H1 (cell line): ENCODE results near the gene S1PR3.

Experiments used
- BRCA1 ChIP-seq: IDR thresholded peaks from 2 replicates; pipeline ENCODE4 v1.6.1; 2012; ENCODE audit warnings: low read depth, low read length, improper control_type of control experiment
- EP300 ChIP-seq, 2 experiments: IDR thresholded peaks; 1 replicate in 1 of 2; 2 replicates in 1 of 2; pipeline ENCODE4 v1.6.1; 2011 to 2012; ENCODE audit warnings: low read depth in 2 of 2, low read length in 2 of 2, mild to moderate bottlenecking in 2 of 2, borderline replicate concordance in 1 of 2, inconsistent platforms in 1 of 2, moderate library complexity in 1 of 2
- GABPA ChIP-seq: IDR thresholded peaks from 2 replicates; pipeline ENCODE4 v1.6.1; 2011; ENCODE audit warnings: mild to moderate bottlenecking, low read length, moderate library complexity, borderline replicate concordance; ENCODE audit not compliant: insufficient read depth
- GTF2F1 ChIP-seq: IDR thresholded peaks from 2 replicates; pipeline ENCODE4 v1.6.1; 2012; ENCODE audit warnings: low read depth, low read length, improper control_type of control experiment, borderline replicate concordance
- HDAC2 ChIP-seq, 2 experiments: fragments of 300-600 bp in 1 of 2; sonication (generic) in 1 of 2; IDR thresholded peaks; 2 replicates each; pipeline ENCODE4 v1.6.1; 2011 to 2012; ENCODE audit warnings: low read depth in 2 of 2, low read length in 2 of 2, mild to moderate bottlenecking in 2 of 2, moderate library complexity in 2 of 2, borderline replicate concordance in 1 of 2, inconsistent platforms in 1 of 2
- JUND ChIP-seq: IDR thresholded peaks from 2 replicates; pipeline ENCODE4 v1.6.1; 2011; ENCODE audit warnings: mild to moderate bottlenecking, improper control_type of control experiment, low read length
- MAFK ChIP-seq: IDR thresholded peaks from 2 replicates; pipeline ENCODE4 v1.6.1; 2012; ENCODE audit warnings: low read depth, mild to moderate bottlenecking, improper control_type of control experiment, low read length
- POLR2A ChIP-seq, 2 experiments: IDR thresholded peaks; 1 replicate in 1 of 2; 2 replicates in 1 of 2; pipeline ENCODE4 v1.6.1; 2011; ENCODE audit warnings: low read depth in 2 of 2, low read length in 2 of 2, mild to moderate bottlenecking in 2 of 2; ENCODE audit errors: control extremely low read depth in 1 of 2
- TF ChIP-seq, protein P1 (sequence below), 3 experiments: IDR thresholded peaks; 1 replicate in 2 of 3; 2 replicates in 1 of 3; pipeline versions ENCODE4 v1.5.1 to v1.6.1; 2011; ENCODE audit warnings: low read length in 3 of 3, mild to moderate bottlenecking in 3 of 3, inconsistent platforms in 2 of 3, low read depth in 1 of 3, moderate library complexity in 1 of 3; ENCODE audit not compliant: insufficient read depth in 1 of 3; ENCODE audit errors: control extremely low read depth in 1 of 3

DNA sequence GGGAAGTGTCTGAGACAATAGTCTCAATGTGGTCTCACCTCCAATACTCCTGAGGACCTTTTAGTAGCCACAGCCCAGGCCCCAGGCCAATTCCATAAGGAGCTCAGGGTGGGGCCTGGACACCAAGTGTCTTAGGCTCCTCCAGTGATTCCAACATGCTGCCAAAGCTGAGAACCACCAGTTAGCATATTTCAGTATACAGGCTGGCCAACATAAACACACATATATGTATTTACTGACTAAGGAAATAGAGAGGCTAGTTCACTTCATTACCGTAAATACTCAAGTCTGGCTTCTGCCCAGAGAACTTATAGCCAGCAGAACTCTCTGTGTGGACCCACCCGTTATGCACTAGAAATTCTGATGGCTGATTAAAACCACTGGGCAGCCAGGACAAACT, 24.1 kb downstream of the S1PR3 start:
- TF ChIP-seq HDAC2 (IDR thresholded peaks at IDR 0.05; ENCODE audit: borderline replicate concordance in 1 of 2, low read depth in 2 of 2, low read length in 2 of 2) (no peak), BRCA1 (no peak), POLR2A (IDR thresholded peaks at IDR 0.05; ENCODE audit: control extremely low read depth in 1 of 2, low read depth in 2 of 2, low read length in 2 of 2) (no peak), MAFK (no peak), GTF2F1 (no peak), EP300 (IDR thresholded peaks at IDR 0.05; ENCODE audit: borderline replicate concordance in 1 of 2, low read depth in 2 of 2, low read length in 2 of 2) (no peak), GABPA (no peak), JUND (no peak)
- TF ChIP-seq, protein P1, sequence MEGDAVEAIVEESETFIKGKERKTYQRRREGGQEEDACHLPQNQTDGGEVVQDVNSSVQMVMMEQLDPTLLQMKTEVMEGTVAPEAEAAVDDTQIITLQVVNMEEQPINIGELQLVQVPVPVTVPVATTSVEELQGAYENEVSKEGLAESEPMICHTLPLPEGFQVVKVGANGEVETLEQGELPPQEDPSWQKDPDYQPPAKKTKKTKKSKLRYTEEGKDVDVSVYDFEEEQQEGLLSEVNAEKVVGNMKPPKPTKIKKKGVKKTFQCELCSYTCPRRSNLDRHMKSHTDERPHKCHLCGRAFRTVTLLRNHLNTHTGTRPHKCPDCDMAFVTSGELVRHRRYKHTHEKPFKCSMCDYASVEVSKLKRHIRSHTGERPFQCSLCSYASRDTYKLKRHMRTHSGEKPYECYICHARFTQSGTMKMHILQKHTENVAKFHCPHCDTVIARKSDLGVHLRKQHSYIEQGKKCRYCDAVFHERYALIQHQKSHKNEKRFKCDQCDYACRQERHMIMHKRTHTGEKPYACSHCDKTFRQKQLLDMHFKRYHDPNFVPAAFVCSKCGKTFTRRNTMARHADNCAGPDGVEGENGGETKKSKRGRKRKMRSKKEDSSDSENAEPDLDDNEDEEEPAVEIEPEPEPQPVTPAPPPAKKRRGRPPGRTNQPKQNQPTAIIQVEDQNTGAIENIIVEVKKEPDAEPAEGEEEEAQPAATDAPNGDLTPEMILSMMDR (IDR thresholded peaks at IDR 0.05; ENCODE audit: control extremely low read depth in 1 of 3, insufficient read depth in 1 of 3, low read depth in 1 of 3, low read length in 3 of 3): no peak
